Measurements from ENCODE around the gene FGGY. TPM values are rescaled to one million over a fixed set of nuclear protein-coding genes. Genes with fewer than 3 reads are reported as not detected.

FGGY gene
- total RNA-seq, 1 donor from 2014 or later = 32.5 TPM

DNA sequence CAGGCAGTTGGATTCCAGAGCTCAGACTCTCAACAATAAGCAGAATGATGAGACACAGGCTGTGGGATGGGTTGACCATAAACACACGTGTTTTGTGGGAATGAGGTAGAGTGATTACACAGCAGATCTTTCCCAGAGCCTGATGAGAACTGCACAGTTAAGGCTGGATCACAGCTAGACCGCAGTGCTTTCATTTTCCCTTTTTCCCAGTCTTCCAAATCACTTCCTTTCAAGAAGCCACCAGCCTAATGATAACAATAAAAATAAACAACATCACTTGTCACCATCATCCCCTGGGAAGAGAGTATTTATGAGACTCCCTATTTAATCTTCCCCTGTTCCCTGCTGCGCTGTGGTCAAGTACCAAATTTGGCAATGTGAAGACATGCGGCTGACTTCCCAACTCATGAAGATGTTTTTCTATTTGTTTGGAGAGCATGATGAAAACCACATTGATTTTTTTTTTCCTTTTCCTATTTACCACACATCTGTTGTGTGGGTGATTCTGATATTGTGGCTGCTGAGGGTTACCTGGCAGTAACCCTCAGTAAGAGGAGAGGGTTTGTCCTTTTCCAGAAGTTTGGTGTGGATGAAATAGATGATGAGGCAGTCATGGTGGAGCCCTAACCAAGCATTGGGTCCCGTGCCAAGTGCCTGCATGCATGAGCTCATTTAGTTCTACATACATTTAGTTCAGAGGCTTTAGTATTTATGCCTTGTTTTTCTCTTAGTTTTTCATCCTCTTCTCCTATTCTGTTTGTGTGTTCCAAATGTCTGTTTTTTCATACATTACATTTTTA lies 268.9 kb downstream of the FGGY start:
- no peak overlapping the region for H3K9ac ChIP-seq
- Mint-ChIP-seq H3K27me3 (ENCODE audit: insufficient read depth, low read depth) (no peaks in the 10 kb centered on the region), H3K4me3 (no peak overlapping the region), H3K9me3 (no peaks in the 10 kb centered on the region), H3K36me3 (no peaks in the 10 kb centered on the region), H3K4me1 (no peaks in the 10 kb centered on the region), H3K27ac (no peak overlapping the region)
- no peak overlapping the region for H3K27ac ChIP-seq
- no peak for DNase-seq (ENCODE audit: low spot score)
- H3K9me3 ChIP-seq (ENCODE audit: low read depth) = no peaks in the 10 kb centered on the region
- H3K4me3 ChIP-seq = no peak overlapping the region
- no peaks in the 10 kb centered on the region for H4K20me1 ChIP-seq (ENCODE audit: low read depth)
- no peak overlapping the region for H3K4me2 ChIP-seq
- H3K4me1 ChIP-seq = peaks cover 7% of the 10 kb centered on the region
- H3K36me3 ChIP-seq = no peaks in the 10 kb centered on the region
- no peaks in the 10 kb centered on the region for H3K27me3 ChIP-seq
- TF ChIP-seq, protein P1, sequence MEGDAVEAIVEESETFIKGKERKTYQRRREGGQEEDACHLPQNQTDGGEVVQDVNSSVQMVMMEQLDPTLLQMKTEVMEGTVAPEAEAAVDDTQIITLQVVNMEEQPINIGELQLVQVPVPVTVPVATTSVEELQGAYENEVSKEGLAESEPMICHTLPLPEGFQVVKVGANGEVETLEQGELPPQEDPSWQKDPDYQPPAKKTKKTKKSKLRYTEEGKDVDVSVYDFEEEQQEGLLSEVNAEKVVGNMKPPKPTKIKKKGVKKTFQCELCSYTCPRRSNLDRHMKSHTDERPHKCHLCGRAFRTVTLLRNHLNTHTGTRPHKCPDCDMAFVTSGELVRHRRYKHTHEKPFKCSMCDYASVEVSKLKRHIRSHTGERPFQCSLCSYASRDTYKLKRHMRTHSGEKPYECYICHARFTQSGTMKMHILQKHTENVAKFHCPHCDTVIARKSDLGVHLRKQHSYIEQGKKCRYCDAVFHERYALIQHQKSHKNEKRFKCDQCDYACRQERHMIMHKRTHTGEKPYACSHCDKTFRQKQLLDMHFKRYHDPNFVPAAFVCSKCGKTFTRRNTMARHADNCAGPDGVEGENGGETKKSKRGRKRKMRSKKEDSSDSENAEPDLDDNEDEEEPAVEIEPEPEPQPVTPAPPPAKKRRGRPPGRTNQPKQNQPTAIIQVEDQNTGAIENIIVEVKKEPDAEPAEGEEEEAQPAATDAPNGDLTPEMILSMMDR (IDR thresholded peaks at IDR 0.05) = no peak
- no peak for TF ChIP-seq EZH2phosphoT487 (IDR thresholded peaks at IDR 0.05)
- no peak for TF ChIP-seq EZH2 (IDR thresholded peaks at IDR 0.05)
- H3K79me2 ChIP-seq (ENCODE audit: low read depth) = no peaks in the 10 kb centered on the region
- H2AFZ ChIP-seq (replicated peaks) = no peak overlapping the region
- no peaks in the 10 kb centered on the region for H3F3A ChIP-seq (ENCODE audit: low read depth)

DNA sequence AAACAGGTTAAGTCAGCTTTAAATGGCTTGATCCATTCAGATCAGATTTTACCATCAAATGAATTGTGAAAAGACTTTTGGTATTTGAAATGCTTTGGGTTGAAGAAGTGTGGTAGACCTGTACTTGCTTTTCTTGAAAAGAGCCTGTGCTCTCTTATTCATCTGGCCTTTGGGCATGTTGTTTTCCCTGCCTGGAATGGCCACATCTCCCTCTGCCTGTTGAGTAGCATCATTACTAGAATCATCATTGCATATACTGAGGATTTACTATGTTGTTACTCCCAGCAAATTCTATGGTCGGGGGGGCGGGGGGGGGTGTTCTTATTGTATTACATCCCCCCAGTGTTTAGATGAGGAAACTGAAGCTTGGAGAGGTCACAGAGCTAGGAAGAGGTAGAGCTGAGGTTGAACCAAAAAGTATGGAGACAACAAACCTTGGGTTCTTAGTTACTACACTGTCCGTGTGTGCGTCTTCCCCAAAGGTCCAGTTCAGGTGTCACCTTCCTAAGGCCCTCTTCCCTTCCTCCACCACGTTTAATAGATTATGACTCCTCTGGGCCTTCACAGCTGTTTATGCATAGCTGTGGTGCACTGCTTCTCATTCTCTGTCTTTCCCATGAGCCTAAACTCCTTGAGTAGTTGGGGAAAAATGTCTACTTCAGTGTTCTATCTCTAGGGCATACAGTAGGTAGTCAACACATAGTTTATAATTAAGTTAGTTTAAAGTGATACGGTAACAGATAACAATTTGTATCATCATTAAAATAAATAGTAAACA lies 271.5 kb downstream of the FGGY start:
- peaks cover 7% of the 10 kb centered on the region for H3K4me1 ChIP-seq
- H3K36me3 ChIP-seq = no peaks in the 10 kb centered on the region
- no peak overlapping the region for H3K4me3 ChIP-seq
- H3K9ac ChIP-seq = no peak overlapping the region
- no peaks in the 10 kb centered on the region for H3K79me2 ChIP-seq (ENCODE audit: low read depth)
- H3K27me3 ChIP-seq = no peaks in the 10 kb centered on the region
- no peaks in the 10 kb centered on the region for H3K9me3 ChIP-seq (ENCODE audit: low read depth)
- H3K27ac ChIP-seq = no peak overlapping the region
- Mint-ChIP-seq H3K4me3 (no peak overlapping the region), H3K4me1 (no peaks in the 10 kb centered on the region), H3K27me3 (ENCODE audit: insufficient read depth, low read depth) (no peaks in the 10 kb centered on the region), H3K27ac (no peak overlapping the region), H3K36me3 (no peaks in the 10 kb centered on the region), H3K9me3 (no peaks in the 10 kb centered on the region)
- no peaks in the 10 kb centered on the region for H3F3A ChIP-seq (ENCODE audit: low read depth)
- H4K20me1 ChIP-seq (ENCODE audit: low read depth) = no peaks in the 10 kb centered on the region
- DNase-seq (ENCODE audit: low spot score) = no peak
- no peak overlapping the region for H3K4me2 ChIP-seq
- TF ChIP-seq, protein P1 (IDR thresholded peaks at IDR 0.05) = peak; percentile 23
- no peak for TF ChIP-seq EZH2 (IDR thresholded peaks at IDR 0.05)
- no peak overlapping the region for H2AFZ ChIP-seq (replicated peaks)

DNA sequence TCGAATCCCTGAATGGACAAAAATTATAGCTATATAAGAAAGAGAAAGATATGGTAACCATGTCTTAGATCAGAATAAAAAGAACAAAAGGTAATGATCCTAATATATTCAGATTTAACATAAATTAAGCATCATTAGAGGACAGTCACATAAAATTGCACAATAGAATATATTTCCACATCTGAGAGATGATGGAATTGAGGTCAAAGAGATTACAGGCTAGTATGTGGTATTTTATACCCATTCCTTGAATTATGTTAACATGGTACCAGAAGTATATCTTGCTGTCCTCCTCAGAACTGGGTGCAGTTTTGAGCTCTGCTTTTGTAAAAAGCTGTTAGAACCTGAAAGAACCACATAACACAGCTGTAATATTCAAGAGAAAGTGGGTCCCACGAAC lies 272.3 kb downstream of the FGGY start:
- no peak overlapping the region for H2AFZ ChIP-seq (replicated peaks)
- no peaks in the 10 kb centered on the region for H3K36me3 Mint-ChIP-seq
- H3K27ac ChIP-seq = no peak overlapping the region
- no peak overlapping the region for H3K4me2 ChIP-seq
- no peaks in the 10 kb centered on the region for H3F3A ChIP-seq (ENCODE audit: low read depth)
- no peak for DNase-seq (ENCODE audit: low spot score)
- H3K27ac Mint-ChIP-seq = no peak overlapping the region
- no peak overlapping the region for H3K4me3 ChIP-seq
- H3K9me3 ChIP-seq (ENCODE audit: low read depth) = peaks cover 5% of the 10 kb centered on the region
- TF ChIP-seq EZH2phosphoT487 (IDR thresholded peaks at IDR 0.05) (no peak), EZH2 (IDR thresholded peaks at IDR 0.05) (no peak)
- TF ChIP-seq, protein P1 (IDR thresholded peaks at IDR 0.05) = no peak
- H4K20me1 ChIP-seq (ENCODE audit: low read depth) = no peaks in the 10 kb centered on the region
- no peaks in the 10 kb centered on the region for H3K36me3 ChIP-seq
- no peaks in the 10 kb centered on the region for H3K27me3 Mint-ChIP-seq (ENCODE audit: insufficient read depth, low read depth)
- peaks cover 7% of the 10 kb centered on the region for H3K4me1 ChIP-seq
- H3K9ac ChIP-seq = no peak overlapping the region
- no peaks in the 10 kb centered on the region for H3K79me2 ChIP-seq (ENCODE audit: low read depth)
- no peaks in the 10 kb centered on the region for H3K27me3 ChIP-seq
- H3K4me3 Mint-ChIP-seq = no peak overlapping the region
- H3K9me3 Mint-ChIP-seq = peaks cover 1% of the 10 kb centered on the region
- no peaks in the 10 kb centered on the region for H3K4me1 Mint-ChIP-seq

Data from neural progenitor cell (in vitro differentiated cells).